Mesenchymal stem cell (in vitro differentiated cells and primary cell): ENCODE measurements around the gene SOX15. TPM values are rescaled to one million over a fixed set of nuclear protein-coding genes. Genes with fewer than 3 reads are reported as not detected.

ENCODE experiments used
- DNase-seq: peaks from one replicate; pipeline ENCODE4 v3.0.0-alpha.2; 2013
- H2AFZ ChIP-seq: one replicate; pipeline ENCODE4 v1.6.1; 2013; ENCODE audit warnings: low read depth, mild to moderate bottlenecking, control low read depth, inconsistent platforms, low read length, moderate library complexity
- H2AK5ac ChIP-seq: 2 replicates; pipeline ENCODE4 v1.6.1; 2013; ENCODE audit warnings: low read length, moderate library complexity, mild to moderate bottlenecking, inconsistent platforms; ENCODE audit not compliant: severe bottlenecking
- H2BK120ac ChIP-seq: one replicate; pipeline ENCODE4 v1.6.1; 2013; ENCODE audit warnings: low read depth, mild to moderate bottlenecking, inconsistent platforms, low read length, moderate library complexity
- H2BK12ac ChIP-seq, 2 experiments: one replicate each; pipeline ENCODE4 v1.6.1; 2013; ENCODE audit warnings: inconsistent platforms in 2 of 2, low read length in 2 of 2, mild to moderate bottlenecking in 2 of 2, moderate library complexity in 2 of 2, control low read depth in 1 of 2
- H2BK15ac ChIP-seq: one replicate; pipeline ENCODE4 v1.6.1; 2013; ENCODE audit warnings: mild to moderate bottlenecking, low read depth, inconsistent platforms; ENCODE audit not compliant: poor library complexity, severe bottlenecking
- H2BK5ac ChIP-seq: 2 replicates; pipeline ENCODE4 v1.6.1; 2013; ENCODE audit warnings: low read depth, mild to moderate bottlenecking, low read length, control low read depth, inconsistent platforms; ENCODE audit not compliant: poor library complexity, severe bottlenecking
- H3K14ac ChIP-seq, 2 experiments: one replicate each; pipeline ENCODE4 v1.6.1; 2013; ENCODE audit warnings: inconsistent platforms in 2 of 2, low read length in 2 of 2, control low read depth in 1 of 2, mild to moderate bottlenecking in 1 of 2, moderate library complexity in 1 of 2
- H3K18ac ChIP-seq, 2 experiments: one replicate each; pipeline ENCODE4 v1.6.1; 2013; ENCODE audit warnings: inconsistent platforms in 2 of 2, low read length in 2 of 2, control low read depth in 1 of 2, low read depth in 1 of 2, mild to moderate bottlenecking in 1 of 2
- H3K23ac ChIP-seq, 2 experiments: one replicate each; pipeline ENCODE4 v1.6.1; 2013; ENCODE audit warnings: inconsistent platforms in 2 of 2, low read length in 2 of 2, mild to moderate bottlenecking in 2 of 2, moderate library complexity in 2 of 2, control low read depth in 1 of 2
- H3K27ac ChIP-seq: 2 replicates; pipeline ENCODE4 v1.5.1; 2013; ENCODE audit warnings: mild to moderate bottlenecking, moderate library complexity, low read length, control low read depth, inconsistent platforms; ENCODE audit not compliant: poor library complexity, severe bottlenecking
- H3K27me3 ChIP-seq, 2 experiments: 2 replicates each; pipeline versions ENCODE4 v1.6.1 to v1.7.0; 2013; ENCODE audit warnings: low read length in 2 of 2, mild to moderate bottlenecking in 2 of 2, moderate library complexity in 2 of 2, control low read depth in 1 of 2, inconsistent platforms in 1 of 2; ENCODE audit not compliant: control insufficient read depth in 1 of 2, insufficient read depth in 1 of 2
- H3K36me3 ChIP-seq, 2 experiments: 2 replicates each; pipeline versions ENCODE4 v1.6.1 to v1.7.0; 2013; ENCODE audit warnings: low read length in 2 of 2, control low read depth in 1 of 2, inconsistent platforms in 1 of 2, low read depth in 1 of 2, mild to moderate bottlenecking in 1 of 2; ENCODE audit not compliant: insufficient read depth in 2 of 2, control insufficient read depth in 1 of 2
- H3K4ac ChIP-seq, 2 experiments: one replicate each; pipeline ENCODE4 v1.6.1; 2013; ENCODE audit warnings: inconsistent platforms in 2 of 2, low read length in 2 of 2, mild to moderate bottlenecking in 2 of 2, moderate library complexity in 2 of 2, control low read depth in 1 of 2, low read depth in 1 of 2
- H3K4me1 ChIP-seq: 2 replicates; pipeline ENCODE4 v1.6.1; 2013; ENCODE audit warnings: low read depth, low read length, control low read depth; ENCODE audit not compliant: control insufficient read depth, insufficient read depth
- H3K4me2 ChIP-seq: 2 replicates; pipeline ENCODE4 v1.6.1; 2013; ENCODE audit warnings: low read length, mild to moderate bottlenecking, inconsistent platforms; ENCODE audit not compliant: poor library complexity, severe bottlenecking
- H3K4me3 ChIP-seq, 2 experiments: 2 replicates each; pipeline versions ENCODE4 v1.5.1 to v1.7.0; 2013; ENCODE audit warnings: low read length in 2 of 2, mild to moderate bottlenecking in 2 of 2, control low read depth in 1 of 2, low read depth in 1 of 2; ENCODE audit not compliant: insufficient read depth in 1 of 2
- H3K79me1 ChIP-seq: replicated peaks from 2 replicates; pipeline ENCODE4 v1.6.1; 2013; ENCODE audit warnings: mild to moderate bottlenecking, control low read depth, low read length, inconsistent platforms; ENCODE audit not compliant: poor library complexity, severe bottlenecking
- H3K9ac ChIP-seq: 2 replicates; pipeline ENCODE4 v1.7.0; 2013; ENCODE audit warnings: mild to moderate bottlenecking, low read length, moderate library complexity
- H3K9me3 ChIP-seq: 2 replicates; pipeline ENCODE4 v1.7.0; 2013; ENCODE audit warnings: mild to moderate bottlenecking, low read length; ENCODE audit not compliant: control insufficient read depth
- H4K8ac ChIP-seq: one replicate; pipeline ENCODE4 v1.6.1; 2013; ENCODE audit warnings: inconsistent platforms, mild to moderate bottlenecking, low read length, moderate library complexity
- H4K91ac ChIP-seq: one replicate; pipeline ENCODE4 v1.6.1; 2013; ENCODE audit warnings: mild to moderate bottlenecking, low read length, inconsistent platforms
- WGBS: methylation state at CpG from one replicate; pipeline ENCODE4 v1.1.7; 2013; ENCODE audit warnings: mixed read lengths; 5-methylcytosine and 5-hydroxymethylcytosine counted together
- polyA plus RNA-seq, 2 experiments: library from polyadenylated mRNA; stranded (reverse); fragments of 200-250 nt; gene quantifications; one replicate each; pipeline ENCODE4 v1.2.3, GENCODE V29; 2013

The SOX15 gene
- 0.98 TPM for polyA plus RNA-seq (2013, experiment 1 of 2)
- 1.0 TPM for polyA plus RNA-seq (2013, experiment 2 of 2)

GRCh38 chr17:7589891-7590691 lies at the start of gene SOX15:
Gene SOX15, minus strand, starts transcription at chr17:7590094. Its CDS starts 418 bp downstream, at chr17:7589676.
- Histone ChIP-seq H3K18ac (peak within 1 kb of the TSS; percentile 68 to 73), H3K4me1 (peaks cover 50% of the 10 kb centered on the region), H3K14ac (peak within 1 kb of the TSS in 1 of 2 experiments; percentile 26), H3K27me3 (no peaks in the 10 kb centered on the region), H3K4me2 (peak within 1 kb of the TSS; percentile 33), H2BK5ac (no peak within 1 kb of the TSS), H2BK120ac (peak within 1 kb of the TSS; percentile 24), H3K79me1 (peaks cover 35% of the 10 kb centered on the region), H2BK15ac (peak within 1 kb of the TSS; percentile 13), H3K23ac (peak within 1 kb of the TSS in 1 of 2 experiments; percentile 60), H3K9ac (peak within 1 kb of the TSS; percentile 79), H3K9me3 (no peaks in the 10 kb centered on the region), H4K8ac (peak within 1 kb of the TSS; percentile 87), H3K36me3 (peaks cover 63 to 85% of the 10 kb centered on the region in 2 experiments), H2AFZ (no peak within 1 kb of the TSS), H3K27ac (peak within 1 kb of the TSS; percentile 82), H4K91ac (peak within 1 kb of the TSS; percentile 35), H2AK5ac (peak within 1 kb of the TSS; percentile 91), H2BK12ac (peak within 1 kb of the TSS in 1 of 2 experiments; percentile 70), H3K4ac (peak within 1 kb of the TSS in 1 of 2 experiments; percentile 72), H3K4me3 (peak within 1 kb of the TSS in 1 of 2 experiments; percentile 68)
- no peak for DNase-seq
- 46% methylated on average over 24 of the region's 24 CpGs for WGBS

GRCh38 chr17:7636163-7636562 lies 46.3 kb upstream of the SOX15 start:
- no peak overlapping the region for H3K14ac ChIP-seq
- no peak overlapping the region for H2AK5ac ChIP-seq
- no peak for DNase-seq
- no peaks in the 10 kb centered on the region for H3K79me1 ChIP-seq
- H3K4me2 ChIP-seq: no peak overlapping the region
- H3K4me1 ChIP-seq: peaks cover 2% of the 10 kb centered on the region
- H2BK12ac ChIP-seq: no peak overlapping the region
- no peak overlapping the region for H3K27ac ChIP-seq
- H3K27me3 ChIP-seq: peaks cover 4 to 6% of the 10 kb centered on the region in 2 experiments
- H4K91ac ChIP-seq: no peak overlapping the region
- H2BK15ac ChIP-seq: peak overlapping the region; percentile 7
- no peak overlapping the region for H2BK5ac ChIP-seq
- no peak overlapping the region for H3K4me3 ChIP-seq
- no peak overlapping the region for H3K23ac ChIP-seq
- no peak overlapping the region for H3K9ac ChIP-seq
- no peaks in the 10 kb centered on the region for H3K36me3 ChIP-seq
- H3K4ac ChIP-seq: no peak overlapping the region
- H4K8ac ChIP-seq: no peak overlapping the region
- no peak overlapping the region for H2AFZ ChIP-seq
- no peaks in the 10 kb centered on the region for H3K9me3 ChIP-seq
- H3K18ac ChIP-seq: no peak overlapping the region
- WGBS: 79% methylated on average over 5 of the region's 5 CpGs
- H2BK120ac ChIP-seq: no peak overlapping the region

GRCh38 chr17:7634384-7634783 lies 44.5 kb upstream of the SOX15 start:
- Histone ChIP-seq H3K14ac (no peak overlapping the region), H4K8ac (no peak overlapping the region), H3K23ac (no peak overlapping the region), H3K4me1 (peaks cover 2% of the 10 kb centered on the region), H2AK5ac (no peak overlapping the region), H3K4me2 (no peak overlapping the region), H3K9me3 (no peaks in the 10 kb centered on the region), H2AFZ (no peak overlapping the region), H2BK12ac (peak overlapping the region in 1 of 2 experiments; percentile 24), H2BK120ac (no peak overlapping the region), H4K91ac (no peak overlapping the region), H3K4me3 (no peak overlapping the region), H3K18ac (no peak overlapping the region), H3K27me3 (peaks cover 4 to 6% of the 10 kb centered on the region in 2 experiments), H3K4ac (peak overlapping the region in 1 of 2 experiments; percentile 26), H3K36me3 (no peaks in the 10 kb centered on the region), H3K9ac (peak overlapping the region; percentile 13), H2BK15ac (no peak overlapping the region), H3K79me1 (no peaks in the 10 kb centered on the region), H3K27ac (no peak overlapping the region), H2BK5ac (no peak overlapping the region)
- 32% methylated on average over 5 of the region's 5 CpGs for WGBS
- peak; percentile 66 for DNase-seq

GRCh38 chr17:7633093-7633492 lies 43.2 kb upstream of the SOX15 start:
- Histone ChIP-seq H3K9ac (peak overlapping the region; percentile 75), H3K14ac (no peak overlapping the region), H3K4me3 (no peak overlapping the region), H3K36me3 (no peaks in the 10 kb centered on the region), H2AK5ac (peak overlapping the region; percentile 36), H2BK12ac (no peak overlapping the region), H2BK120ac (peak overlapping the region; percentile 54), H3K79me1 (no peaks in the 10 kb centered on the region), H4K91ac (no peak overlapping the region), H3K27ac (no peak overlapping the region), H2AFZ (no peak overlapping the region), H3K4ac (no peak overlapping the region), H3K23ac (no peak overlapping the region), H3K18ac (no peak overlapping the region), H3K27me3 (peaks cover 4 to 6% of the 10 kb centered on the region in 2 experiments), H4K8ac (peak overlapping the region; percentile 4), H2BK15ac (no peak overlapping the region), H2BK5ac (no peak overlapping the region), H3K9me3 (no peaks in the 10 kb centered on the region), H3K4me1 (peaks cover 2% of the 10 kb centered on the region), H3K4me2 (no peak overlapping the region)
- no peak for DNase-seq
- WGBS: 92% methylated on average over 2 of the region's 2 CpGs
